ENCODE measurements around the gene ZSWIM4. TPM values are rescaled to one million over a fixed set of nuclear protein-coding genes. Genes with fewer than 3 reads are reported as not detected.
"Not testable (repeated sequence)": the region's sequence is repeated elsewhere in the genome, so short reads cannot be mapped to it uniquely, and the experiment has no call there.

ZSWIM4 gene
- total RNA-seq, 1 experiment from 2014 or later, result 2.9 TPM

GRCh38 chr19:13848798-13849676, 53.8 kb downstream of the ZSWIM4 start:
- H3K9me3 ChIP-seq (replicated peaks), result no peaks in the 10 kb centered on the region
- H3K27ac ChIP-seq, result no peak overlapping the region; the same call in 1 of the 2 replicates
- H3K4me1 ChIP-seq (replicated peaks), result peaks cover 68% of the 10 kb centered on the region
- H3K36me3 ChIP-seq, result no peaks in the 10 kb centered on the region
- no peak overlapping the region for H3K4me3 ChIP-seq
- no peak for DNase-seq (ENCODE audit: low read depth in 1 of 2, low spot score in 2 of 2)
- no peaks in the 10 kb centered on the region for H3K27me3 ChIP-seq (replicated peaks)

- H3K9me3 ChIP-seq (replicated peaks), result no peaks in the 10 kb centered on the region
- H3K36me3 ChIP-seq, result no peaks in the 10 kb centered on the region
- no peaks in the 10 kb centered on the region for H3K27me3 ChIP-seq (replicated peaks)
- H3K27ac ChIP-seq, result peak overlapping the region; percentile 99
- H3K4me3 ChIP-seq, result peak overlapping the region; percentile 29
- peak; percentile 82 to 84 for DNase-seq (ENCODE audit: low read depth in 1 of 2, low spot score in 2 of 2)
- peaks cover 69% of the 10 kb centered on the region for H3K4me1 ChIP-seq (replicated peaks)
Observed at GRCh38 chr19:13849991-13850909, 55.0 kb downstream of the ZSWIM4 start.

GRCh38 chr19:13850910-13851733, 55.9 kb downstream of the ZSWIM4 start:
- Histone ChIP-seq H3K9me3 (replicated peaks) (no peaks in the 10 kb centered on the region), H3K36me3 (no peaks in the 10 kb centered on the region), H3K4me1 (replicated peaks) (peaks cover 64% of the 10 kb centered on the region), H3K4me3 (peak overlapping the region; percentile 29), H3K27me3 (replicated peaks) (no peaks in the 10 kb centered on the region), H3K27ac (peak overlapping the region; percentile 99)
- DNase-seq (ENCODE audit: low read depth in 1 of 2, low spot score in 2 of 2), result peak; percentile 97 to 99

- DNase-seq (ENCODE audit: low read depth in 1 of 2, low spot score in 2 of 2); H3K4me3 ChIP-seq; H3K36me3 ChIP-seq; H3K9me3 ChIP-seq (replicated peaks); H3K27me3 ChIP-seq (replicated peaks): not testable (repeated sequence)
- H3K27ac ChIP-seq, result peak overlapping the region; percentile 99
- peaks cover 58% of the 10 kb centered on the region for H3K4me1 ChIP-seq (replicated peaks)
Observed at GRCh38 chr19:13851734-13852114, 56.5 kb downstream of the ZSWIM4 start.

GRCh38 chr19:13852171-13852707, 57.0 kb downstream of the ZSWIM4 start:
- peaks cover 53% of the 10 kb centered on the region for H3K4me1 ChIP-seq (replicated peaks)
- H3K27me3 ChIP-seq (replicated peaks); H3K36me3 ChIP-seq; H3K9me3 ChIP-seq (replicated peaks); H3K4me3 ChIP-seq: not testable (repeated sequence)
- peak in 1 of 2 experiments; percentile 49 for DNase-seq (ENCODE audit: low read depth in 1 of 2, low spot score in 2 of 2)
- peak overlapping the region; percentile 99 for H3K27ac ChIP-seq

- Histone ChIP-seq H3K36me3 (no peaks in the 10 kb centered on the region), H3K27ac (no peak overlapping the region), H3K9me3 (replicated peaks) (no peaks in the 10 kb centered on the region), H3K4me3 (no peak overlapping the region), H3K4me1 (replicated peaks) (peaks cover 32% of the 10 kb centered on the region), H3K27me3 (replicated peaks) (no peaks in the 10 kb centered on the region)
- DNase-seq (ENCODE audit: low read depth in 1 of 2, low spot score in 2 of 2), result no peak
Observed at GRCh38 chr19:13856497-13856896, 61.3 kb downstream of the ZSWIM4 start.

GRCh38 chr19:13859361-13859880, 64.2 kb downstream of the ZSWIM4 start:
- no peaks in the 10 kb centered on the region for H3K27me3 ChIP-seq (replicated peaks)
- H3K36me3 ChIP-seq, result no peaks in the 10 kb centered on the region
- DNase-seq (ENCODE audit: low read depth in 1 of 2, low spot score in 2 of 2), result no peak
- H3K27ac ChIP-seq, result no peak overlapping the region
- no peak overlapping the region for H3K4me3 ChIP-seq
- H3K9me3 ChIP-seq (replicated peaks), result no peaks in the 10 kb centered on the region
- peaks cover 32% of the 10 kb centered on the region for H3K4me1 ChIP-seq (replicated peaks)

GRCh38 chr19:13860679-13861391, 65.6 kb downstream of the ZSWIM4 start:
- Histone ChIP-seq H3K4me3 (no peak overlapping the region), H3K9me3 (replicated peaks) (no peaks in the 10 kb centered on the region), H3K27ac (peak overlapping the region; percentile 85), H3K27me3 (replicated peaks) (0 out of 2 replicates have a peak, but pooled peaks cover under 1% of the 10 kb centered on the region), H3K36me3 (no peaks in the 10 kb centered on the region), H3K4me1 (replicated peaks) (peaks cover 38% of the 10 kb centered on the region)
- DNase-seq (ENCODE audit: low read depth in 1 of 2, low spot score in 2 of 2), result no peak

GRCh38 chr19:13861392-13861713, 66.1 kb downstream of the ZSWIM4 start:
- H3K4me1 ChIP-seq (replicated peaks), result peaks cover 44% of the 10 kb centered on the region
- DNase-seq (ENCODE audit: low read depth in 1 of 2, low spot score in 2 of 2), result no peak
- peak overlapping the region; percentile 28; the same call in 1 of the 2 replicates for H3K4me3 ChIP-seq
- H3K27ac ChIP-seq, result peak overlapping the region; percentile 85
- no peaks in the 10 kb centered on the region for H3K9me3 ChIP-seq (replicated peaks)
- H3K27me3 ChIP-seq (replicated peaks), result peaks cover 5% of the 10 kb centered on the region; the same call in 1 of the 2 replicates
- no peaks in the 10 kb centered on the region for H3K36me3 ChIP-seq

- DNase-seq (ENCODE audit: low read depth in 1 of 2, low spot score in 2 of 2), result peak; percentile 93 to 98
- Histone ChIP-seq H3K27ac (peak overlapping the region; percentile 85), H3K4me1 (replicated peaks) (peaks cover 44% of the 10 kb centered on the region), H3K9me3 (replicated peaks) (no peaks in the 10 kb centered on the region), H3K4me3 (peak overlapping the region; percentile 28), H3K27me3 (replicated peaks) (peaks cover 8% of the 10 kb centered on the region; the same call in 1 of the 2 replicates), H3K36me3 (no peaks in the 10 kb centered on the region)
Observed at GRCh38 chr19:13861714-13862531, 66.7 kb downstream of the ZSWIM4 start.

- H3K4me1 ChIP-seq (replicated peaks), result peaks cover 44% of the 10 kb centered on the region
- H3K9me3 ChIP-seq (replicated peaks), result no peaks in the 10 kb centered on the region
- DNase-seq (ENCODE audit: low read depth in 1 of 2, low spot score in 2 of 2), result no peak
- peaks cover 8% of the 10 kb centered on the region; the same call in 1 of the 2 replicates for H3K27me3 ChIP-seq (replicated peaks)
- H3K36me3 ChIP-seq, result no peaks in the 10 kb centered on the region
- H3K4me3 ChIP-seq, result no peak overlapping the region
- no peak overlapping the region for H3K27ac ChIP-seq
Observed at GRCh38 chr19:13864046-13864666, 68.9 kb downstream of the ZSWIM4 start.

Measured in SJSA1 (cell line).